Measurements from ENCODE around the gene SPATA16.
"Not testable (repeated sequence)": the region's sequence is repeated elsewhere in the genome, so short reads cannot be mapped to it uniquely, and the experiment has no call there.

The SPATA16 gene

GRCh38 chr3:172968646-172969045 is 172.4 kb downstream of the SPATA16 start:
- H3K27ac ChIP-seq (ENCODE audit: low read depth, low read length) = no peak overlapping the region
- H3K36me3 ChIP-seq (ENCODE audit: control insufficient read depth, low read length) = no peaks in the 10 kb centered on the region
- no peak overlapping the region for H3K4me3 ChIP-seq (ENCODE audit: low read length)
- TF ChIP-seq EZH2phosphoT487 (IDR thresholded peaks at IDR 0.05; ENCODE audit: borderline replicate concordance, low read length) = no peak
- TF ChIP-seq, protein P1, sequence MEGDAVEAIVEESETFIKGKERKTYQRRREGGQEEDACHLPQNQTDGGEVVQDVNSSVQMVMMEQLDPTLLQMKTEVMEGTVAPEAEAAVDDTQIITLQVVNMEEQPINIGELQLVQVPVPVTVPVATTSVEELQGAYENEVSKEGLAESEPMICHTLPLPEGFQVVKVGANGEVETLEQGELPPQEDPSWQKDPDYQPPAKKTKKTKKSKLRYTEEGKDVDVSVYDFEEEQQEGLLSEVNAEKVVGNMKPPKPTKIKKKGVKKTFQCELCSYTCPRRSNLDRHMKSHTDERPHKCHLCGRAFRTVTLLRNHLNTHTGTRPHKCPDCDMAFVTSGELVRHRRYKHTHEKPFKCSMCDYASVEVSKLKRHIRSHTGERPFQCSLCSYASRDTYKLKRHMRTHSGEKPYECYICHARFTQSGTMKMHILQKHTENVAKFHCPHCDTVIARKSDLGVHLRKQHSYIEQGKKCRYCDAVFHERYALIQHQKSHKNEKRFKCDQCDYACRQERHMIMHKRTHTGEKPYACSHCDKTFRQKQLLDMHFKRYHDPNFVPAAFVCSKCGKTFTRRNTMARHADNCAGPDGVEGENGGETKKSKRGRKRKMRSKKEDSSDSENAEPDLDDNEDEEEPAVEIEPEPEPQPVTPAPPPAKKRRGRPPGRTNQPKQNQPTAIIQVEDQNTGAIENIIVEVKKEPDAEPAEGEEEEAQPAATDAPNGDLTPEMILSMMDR (IDR thresholded peaks at IDR 0.05; ENCODE audit: low read depth, low read length, poor library complexity, severe bottlenecking) = no peak
- H3K4me1 ChIP-seq (ENCODE audit: control insufficient read depth, low read length) = no peaks in the 10 kb centered on the region
- no peaks in the 10 kb centered on the region for H3F3A ChIP-seq (ENCODE audit: control insufficient read depth, insufficient read depth)
- no peaks in the 10 kb centered on the region for H3K79me2 ChIP-seq (ENCODE audit: control insufficient read depth, low read length)
- no peaks in the 10 kb centered on the region for H3K27me3 ChIP-seq (ENCODE audit: control insufficient read depth, low read length)
- H3K9me3 ChIP-seq (ENCODE audit: control insufficient read depth, insufficient read depth, low read length) = no peaks in the 10 kb centered on the region
- H4K20me1 ChIP-seq (ENCODE audit: control insufficient read depth, insufficient read depth, low read depth, low read length) = no peaks in the 10 kb centered on the region
- H3K9me2 ChIP-seq (replicated peaks; ENCODE audit: control insufficient read depth, low read length) = no peaks in the 10 kb centered on the region
- H3K4me2 ChIP-seq (ENCODE audit: low read length) = no peak overlapping the region

DNA sequence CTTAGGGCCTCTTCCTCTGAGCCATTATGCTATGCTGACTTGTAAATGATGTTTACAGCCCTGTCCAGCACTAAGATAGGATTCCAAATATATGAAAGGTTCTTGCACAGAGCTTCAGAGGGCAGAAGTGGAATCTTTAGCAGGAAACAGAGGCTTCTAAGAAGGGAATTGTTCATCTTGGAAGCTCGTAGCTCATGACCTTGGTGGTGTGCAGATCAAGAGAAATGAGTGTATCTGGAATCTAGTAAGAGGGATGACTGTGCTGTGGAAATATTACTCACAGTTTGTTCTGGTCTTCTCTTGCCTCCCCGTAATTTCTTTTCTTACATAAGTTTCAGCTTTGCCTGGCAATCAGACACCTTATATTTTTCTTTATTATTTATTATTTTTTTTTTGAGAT is 175.8 kb downstream of the SPATA16 start:
- no peaks in the 10 kb centered on the region for H3K27me3 ChIP-seq (ENCODE audit: control insufficient read depth, low read length)
- no peak overlapping the region for H3K27ac ChIP-seq (ENCODE audit: low read depth, low read length)
- no peaks in the 10 kb centered on the region for H3K9me3 ChIP-seq (ENCODE audit: control insufficient read depth, insufficient read depth, low read length)
- no peaks in the 10 kb centered on the region for H4K20me1 ChIP-seq (ENCODE audit: control insufficient read depth, insufficient read depth, low read depth, low read length)
- no peaks in the 10 kb centered on the region for H3K9me2 ChIP-seq (replicated peaks; ENCODE audit: control insufficient read depth, low read length)
- H3K4me3 ChIP-seq (ENCODE audit: low read length) = no peak overlapping the region
- no peak for TF ChIP-seq EZH2phosphoT487 (IDR thresholded peaks at IDR 0.05; ENCODE audit: borderline replicate concordance, low read length)
- TF ChIP-seq, protein P1 (IDR thresholded peaks at IDR 0.05; ENCODE audit: low read depth, low read length, poor library complexity, severe bottlenecking) = no peak
- no peaks in the 10 kb centered on the region for H3K4me1 ChIP-seq (ENCODE audit: control insufficient read depth, low read length)
- no peaks in the 10 kb centered on the region for H3F3A ChIP-seq (ENCODE audit: control insufficient read depth, insufficient read depth)
- H3K36me3 ChIP-seq (ENCODE audit: control insufficient read depth, low read length) = no peaks in the 10 kb centered on the region
- no peak overlapping the region for H3K4me2 ChIP-seq (ENCODE audit: low read length)
- H3K79me2 ChIP-seq (ENCODE audit: control insufficient read depth, low read length) = no peaks in the 10 kb centered on the region

- H3K36me3 ChIP-seq (ENCODE audit: control insufficient read depth, low read length); H3K9me2 ChIP-seq (replicated peaks; ENCODE audit: control insufficient read depth, low read length); H3K79me2 ChIP-seq (ENCODE audit: control insufficient read depth, low read length); H3K4me1 ChIP-seq (ENCODE audit: control insufficient read depth, low read length); H3K4me3 ChIP-seq (ENCODE audit: low read length); H3K9me3 ChIP-seq (ENCODE audit: control insufficient read depth, insufficient read depth, low read length); H3K27ac ChIP-seq (ENCODE audit: low read depth, low read length); H4K20me1 ChIP-seq (ENCODE audit: control insufficient read depth, insufficient read depth, low read depth, low read length); H3K4me2 ChIP-seq (ENCODE audit: low read length); H3K27me3 ChIP-seq (ENCODE audit: control insufficient read depth, low read length); H3F3A ChIP-seq (ENCODE audit: control insufficient read depth, insufficient read depth): not testable (repeated sequence)
Measured at GRCh38 chr3:172960626-172961182, 180.3 kb downstream of the SPATA16 start.

DNA sequence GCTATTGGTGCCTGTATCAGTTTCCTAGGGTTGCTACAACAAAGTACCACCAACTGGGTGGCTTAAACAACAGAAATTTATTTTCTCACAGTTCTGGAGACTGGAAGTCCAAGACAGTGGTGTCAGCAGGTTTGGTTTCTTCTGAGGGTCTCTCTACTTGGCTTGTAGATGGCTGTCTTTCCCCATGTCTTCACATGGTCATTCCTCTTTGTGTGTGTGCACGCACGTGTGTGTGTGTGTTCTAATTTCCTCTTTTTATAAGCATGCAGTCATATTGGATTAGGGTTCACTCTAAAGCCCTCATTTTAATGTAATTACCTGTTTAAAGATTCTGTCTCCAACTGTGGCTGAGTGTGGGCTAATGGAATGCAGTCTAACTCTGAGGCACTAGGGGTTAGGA is 182.5 kb downstream of the SPATA16 start:
- no peaks in the 10 kb centered on the region for H4K20me1 ChIP-seq (ENCODE audit: control insufficient read depth, insufficient read depth, low read depth, low read length)

More for the DNA sequence above, 182.5 kb downstream of the SPATA16 start:
- H3K79me2 ChIP-seq (ENCODE audit: control insufficient read depth, low read length) = no peaks in the 10 kb centered on the region
- no peaks in the 10 kb centered on the region for H3K27me3 ChIP-seq (ENCODE audit: control insufficient read depth, low read length)
- H3K36me3 ChIP-seq (ENCODE audit: control insufficient read depth, low read length) = no peaks in the 10 kb centered on the region
- H3K4me3 ChIP-seq (ENCODE audit: low read length) = no peak overlapping the region
- H3K9me3 ChIP-seq (ENCODE audit: control insufficient read depth, insufficient read depth, low read length) = no peaks in the 10 kb centered on the region
- no peak overlapping the region for H3K4me2 ChIP-seq (ENCODE audit: low read length)
- no peaks in the 10 kb centered on the region for H3K4me1 ChIP-seq (ENCODE audit: control insufficient read depth, low read length)
- no peak overlapping the region for H3K27ac ChIP-seq (ENCODE audit: low read depth, low read length)
- no peak for TF ChIP-seq EZH2phosphoT487 (IDR thresholded peaks at IDR 0.05; ENCODE audit: borderline replicate concordance, low read length)
- TF ChIP-seq, protein P1 (IDR thresholded peaks at IDR 0.05; ENCODE audit: low read depth, low read length, poor library complexity, severe bottlenecking) = no peak
- no peaks in the 10 kb centered on the region for H3K9me2 ChIP-seq (replicated peaks; ENCODE audit: control insufficient read depth, low read length)
- H3F3A ChIP-seq (ENCODE audit: control insufficient read depth, insufficient read depth) = no peaks in the 10 kb centered on the region

All from DOHH2 (cell line).